ENCODE data around the gene PTH.

DNA sequence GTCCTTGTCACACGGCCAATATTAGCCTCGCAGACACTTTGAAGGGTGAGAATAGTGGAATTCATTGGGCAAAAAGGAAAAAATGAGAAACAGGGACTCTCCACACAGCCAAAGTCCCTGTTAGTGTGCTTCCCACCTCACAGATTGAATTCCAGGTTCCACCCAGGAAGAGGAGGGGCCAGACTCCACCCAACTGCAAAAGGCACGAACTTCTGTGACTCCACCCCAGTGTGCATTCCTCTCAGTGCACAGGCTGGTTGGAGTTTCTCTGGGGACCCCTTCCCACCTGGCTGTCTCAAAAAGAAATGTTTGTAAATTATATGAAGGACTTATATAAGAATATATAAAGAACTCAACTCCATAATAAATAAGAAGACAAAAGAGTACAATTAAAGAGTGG is 20.7 kb downstream of the PTH start:
- TF ChIP-seq EZH2phosphoT487 (IDR thresholded peaks at IDR 0.05; ENCODE audit: borderline replicate concordance) (no peak), FOSL1 (IDR thresholded peaks at IDR 0.05; ENCODE audit: low read depth) (no peak), SIN3A (IDR thresholded peaks at IDR 0.05; ENCODE audit: low read depth) (no peak), EZH2 (IDR thresholded peaks at IDR 0.05) (no peak), POLR2AphosphoS5 (IDR thresholded peaks at IDR 0.05; ENCODE audit: low read depth, low read length) (no peak), ZFX (IDR thresholded peaks at IDR 0.05) (no peak), EGR1 (IDR thresholded peaks at IDR 0.05; ENCODE audit: low read depth) (no peak), TCF7L2 (IDR thresholded peaks at IDR 0.05; ENCODE audit: borderline replicate concordance, extremely low read depth, insufficient read depth, insufficient read length) (no peak), POLR2A (IDR thresholded peaks at IDR 0.05; ENCODE audit: borderline replicate concordance, extremely low read depth, insufficient read depth, insufficient read length) (no peak), YY1 (IDR thresholded peaks at IDR 0.05; ENCODE audit: extremely low read depth, insufficient replicate concordance, low read depth, low read length) (no peak)
- TF ChIP-seq, protein P1, sequence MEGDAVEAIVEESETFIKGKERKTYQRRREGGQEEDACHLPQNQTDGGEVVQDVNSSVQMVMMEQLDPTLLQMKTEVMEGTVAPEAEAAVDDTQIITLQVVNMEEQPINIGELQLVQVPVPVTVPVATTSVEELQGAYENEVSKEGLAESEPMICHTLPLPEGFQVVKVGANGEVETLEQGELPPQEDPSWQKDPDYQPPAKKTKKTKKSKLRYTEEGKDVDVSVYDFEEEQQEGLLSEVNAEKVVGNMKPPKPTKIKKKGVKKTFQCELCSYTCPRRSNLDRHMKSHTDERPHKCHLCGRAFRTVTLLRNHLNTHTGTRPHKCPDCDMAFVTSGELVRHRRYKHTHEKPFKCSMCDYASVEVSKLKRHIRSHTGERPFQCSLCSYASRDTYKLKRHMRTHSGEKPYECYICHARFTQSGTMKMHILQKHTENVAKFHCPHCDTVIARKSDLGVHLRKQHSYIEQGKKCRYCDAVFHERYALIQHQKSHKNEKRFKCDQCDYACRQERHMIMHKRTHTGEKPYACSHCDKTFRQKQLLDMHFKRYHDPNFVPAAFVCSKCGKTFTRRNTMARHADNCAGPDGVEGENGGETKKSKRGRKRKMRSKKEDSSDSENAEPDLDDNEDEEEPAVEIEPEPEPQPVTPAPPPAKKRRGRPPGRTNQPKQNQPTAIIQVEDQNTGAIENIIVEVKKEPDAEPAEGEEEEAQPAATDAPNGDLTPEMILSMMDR (IDR thresholded peaks at IDR 0.05 in 2 of 3, conservative IDR thresholded peaks at IDR 0.05 in 1 of 3; ENCODE audit: borderline replicate concordance in 1 of 3, insufficient read depth in 1 of 3, low read depth in 2 of 3, low read length in 2 of 3): no peak
- TF ChIP-seq, protein P2, sequence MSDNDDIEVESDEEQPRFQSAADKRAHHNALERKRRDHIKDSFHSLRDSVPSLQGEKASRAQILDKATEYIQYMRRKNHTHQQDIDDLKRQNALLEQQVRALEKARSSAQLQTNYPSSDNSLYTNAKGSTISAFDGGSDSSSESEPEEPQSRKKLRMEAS (IDR thresholded peaks at IDR 0.05): no peak

All from HCT116 (cell line).